HCT116 (cell line): Measurements from ENCODE around the gene JCHAIN. TPM values are rescaled to one million over a fixed set of nuclear protein-coding genes. Genes with fewer than 3 reads are reported as not detected.
"Not testable (repeated sequence)": the region's sequence is repeated elsewhere in the genome, so short reads cannot be mapped to it uniquely, and the experiment has no call there.

Experiments
- ATAC-seq: fragments of 200-7000 bp; cut with Tn5 transposase; 2 replicates; pipeline ENCODE4 v1.9.1; 2020; ENCODE audit warnings: mild to moderate bottlenecking, moderate library complexity
- BruUV-seq: library from RNA; stranded (reverse); fragments of 400-500 nt; replicated peaks from 2 replicates; lab custom pipeline; 2021; lab: Mats Ljungman, UMichigan
- CTCF ChIA-PET: fragments of 300-600 bp; sonication (Branson Sonifier 250); formaldehyde crosslinking; loops from one replicate; lab custom pipeline; 2021; ENCODE audit warnings: antibody characterized with exemption; lab: Charles Lee
- POLR2A ChIA-PET: fragments of 300-600, 350-600 bp; sonication (Branson Sonifier 250); formaldehyde crosslinking; loops from one replicate; lab custom pipeline; 2021; ENCODE audit warnings: antibody characterized with exemption; lab: Charles Lee
- RAD21 ChIA-PET, 2 experiments: fragments of 300-600 bp; sonication (Branson Sonifier 250); formaldehyde crosslinking; loops; one replicate each; lab custom pipeline; 2023; ENCODE audit warnings: low total read pairs in 2 of 2; ENCODE audit not compliant: uncharacterized antibody in 2 of 2, unreplicated experiment in 2 of 2, low non-redundant PET in 1 of 2; lab: Charles Lee
- DNase-seq: peaks from one replicate; pipeline ENCODE4 v3.0.0-alpha.2; 2010; ENCODE audit warnings: low read depth, low spot score
- H2AFZ ChIP-seq: fragments of 200-600 bp; shearing (Covaris generic), sonication (generic); 2 replicates; pipeline ENCODE4 v1.6.1; 2017; ENCODE audit warnings: low read depth, mixed run types, mixed read lengths, antibody characterized with exemption, low read length; ENCODE audit not compliant: poor library complexity, severe bottlenecking
- H3K27ac ChIP-seq: 2 replicates; pipeline ENCODE4 v1.5.1; 2012; ENCODE audit warnings: low read depth, low read length
- H3K27me3 ChIP-seq: fragments of 200-600 bp; sonication (generic); 2 replicates; pipeline ENCODE4 v1.6.1; 2016; ENCODE audit warnings: mixed run types, low read length, mixed read lengths; ENCODE audit not compliant: insufficient read depth
- H3K36me3 ChIP-seq, 2 experiments: fragments of 200-500 bp in 1 of 2; fragments of 200-600 bp in 1 of 2; sonication (Bioruptor generic) in 1 of 2; sonication (generic) in 1 of 2; 2 replicates each; pipeline versions ENCODE4 v1.5.1 to v1.6.1; 2014 to 2016; ENCODE audit warnings: low read length in 2 of 2, inconsistent platforms in 1 of 2, mixed read lengths in 1 of 2, mixed run types in 1 of 2; ENCODE audit not compliant: insufficient read depth in 2 of 2, control insufficient read depth in 1 of 2
- H3K4me1 ChIP-seq, 2 experiments: fragments of 200-600 bp in 1 of 2; sonication (generic) in 1 of 2; 2 replicates each; pipeline versions ENCODE4 v1.5.1 to v1.6.1; 2012 to 2017; ENCODE audit warnings: low read length in 2 of 2, inconsistent platforms in 1 of 2, mild to moderate bottlenecking in 1 of 2, mixed read lengths in 1 of 2, mixed run types in 1 of 2, moderate library complexity in 1 of 2; ENCODE audit not compliant: insufficient read depth in 2 of 2, control insufficient read depth in 1 of 2
- H3K4me2 ChIP-seq: fragments of 200-600 bp; sonication (generic); 2 replicates; pipeline ENCODE4 v1.6.1; 2017; ENCODE audit warnings: mixed run types, low read length, mixed read lengths
- H3K4me3 ChIP-seq, 2 experiments: fragments of 200-600 bp in 1 of 2; sonication (generic) in 1 of 2; replicated peaks in 1 of 2; 2 replicates each; pipeline ENCODE4 v1.5.1; 2011 to 2016; ENCODE audit warnings: low read length in 2 of 2, control low read depth in 1 of 2, low read depth in 1 of 2, mild to moderate bottlenecking in 1 of 2, mixed read lengths in 1 of 2, mixed run types in 1 of 2
- H3K79me2 ChIP-seq: fragments of 200-600 bp; sonication (generic); 2 replicates; pipeline ENCODE4 v1.6.1; 2017; ENCODE audit warnings: mild to moderate bottlenecking, mixed run types, low read length, moderate library complexity, mixed read lengths; ENCODE audit not compliant: insufficient read depth
- H3K9ac ChIP-seq: fragments of 200-600 bp; sonication (generic); 2 replicates; pipeline ENCODE4 v1.6.1; 2016; ENCODE audit warnings: low read length, mixed read lengths
- H3K9me2 ChIP-seq: fragments of 200-600 bp; sonication (generic), shearing (Covaris generic); 2 replicates; pipeline ENCODE4 v1.6.1; 2017; ENCODE audit warnings: mixed run types, mild to moderate bottlenecking, moderate library complexity; ENCODE audit not compliant: insufficient read depth
- H3K9me3 ChIP-seq, 2 experiments: fragments of 200-500 bp in 1 of 2; fragments of 200-600 bp in 1 of 2; sonication (Bioruptor generic) in 1 of 2; sonication (generic) in 1 of 2; 2 replicates each; pipeline ENCODE4 v1.6.1; 2014 to 2017; ENCODE audit warnings: low read length in 2 of 2, mixed read lengths in 2 of 2, inconsistent platforms in 1 of 2, low read depth in 1 of 2, mild to moderate bottlenecking in 1 of 2, mixed run types in 1 of 2, moderate library complexity in 1 of 2; ENCODE audit not compliant: control insufficient read depth in 1 of 2, insufficient read depth in 1 of 2
- H4K20me1 ChIP-seq: fragments of 200-600 bp; sonication (generic), shearing (Covaris generic); 2 replicates; pipeline ENCODE4 v1.6.1; 2017; ENCODE audit warnings: mixed run types, mild to moderate bottlenecking, moderate library complexity; ENCODE audit not compliant: insufficient read depth
- CEBPB ChIP-seq: IDR thresholded peaks from 2 replicates; pipeline ENCODE4 v1.6.1; 2012; ENCODE audit warnings: low read depth
- EZH2 ChIP-seq: fragments of 200-600 bp; sonication (generic); IDR thresholded peaks from 2 replicates; pipeline ENCODE4 v1.6.1; 2017; ENCODE audit warnings: antibody characterized with exemption, mixed run types
- EZH2phosphoT487 ChIP-seq: fragments of 200-600 bp; IDR thresholded peaks from 2 replicates; pipeline ENCODE4 v1.6.1; 2018; ENCODE audit warnings: antibody characterized with exemption, borderline replicate concordance
- POLR2A ChIP-seq: IDR thresholded peaks from 2 replicates; pipeline ENCODE4 v1.7.0; 2011; ENCODE audit warnings: borderline replicate concordance; ENCODE audit not compliant: insufficient read depth, insufficient read length; ENCODE audit errors: extremely low read depth
- POLR2AphosphoS5 ChIP-seq: IDR thresholded peaks from 2 replicates; pipeline ENCODE4 v1.6.1; 2011; ENCODE audit warnings: mild to moderate bottlenecking, low read depth, low read length, moderate library complexity
- SP1 ChIP-seq: IDR thresholded peaks from 2 replicates; pipeline ENCODE4 v1.6.1; 2012; ENCODE audit warnings: low read depth
- SRF ChIP-seq: IDR thresholded peaks from 2 replicates; pipeline ENCODE4 v1.6.1; 2012; ENCODE audit warnings: low read depth
- YY1 ChIP-seq: IDR thresholded peaks from 2 replicates; pipeline ENCODE4 v1.6.1; 2011; ENCODE audit warnings: low read length, low read depth, moderate library complexity, mild to moderate bottlenecking; ENCODE audit not compliant: insufficient replicate concordance; ENCODE audit errors: extremely low read depth
- ZFX ChIP-seq: fragments of 450-650 bp; IDR thresholded peaks from 2 replicates; pipeline ENCODE4 v1.6.1; 2017
- ZNF274 ChIP-seq: fragments of 200-500 bp; sonication (Bioruptor generic); IDR thresholded peaks from 2 replicates; pipeline ENCODE4 v1.6.1; 2014; ENCODE audit warnings: mild to moderate bottlenecking, low read depth, low read length, inconsistent platforms
- intact Hi-C: fragments of 100-400 bp; cut with micrococcal nuclease; formaldehyde crosslinking; loops from 2 replicates; pipeline ENCODE4 v1.10.0; 2022
- total RNA-seq: library from RNA; stranded (reverse); gene quantifications from one replicate; pipeline ENCODE4 v1.2.1, GENCODE V29; 2021; ENCODE audit not compliant: unreplicated experiment
- TF ChIP-seq, protein P1 (sequence below): IDR thresholded peaks from 2 replicates; pipeline ENCODE4 v1.6.1; 2012
- TF ChIP-seq, protein P2 (sequence below): IDR thresholded peaks from 2 replicates; pipeline ENCODE4 v1.6.1; 2012
- TF ChIP-seq, protein P3 (sequence below): IDR thresholded peaks from 2 replicates; pipeline ENCODE4 v1.6.1; 2011; ENCODE audit warnings: mild to moderate bottlenecking, low read length, moderate library complexity; ENCODE audit not compliant: insufficient replicate concordance; ENCODE audit errors: extremely low read depth

The JCHAIN gene
- total RNA-seq, 1 experiment from 2014 or later, result 0.79 TPM

DNA sequence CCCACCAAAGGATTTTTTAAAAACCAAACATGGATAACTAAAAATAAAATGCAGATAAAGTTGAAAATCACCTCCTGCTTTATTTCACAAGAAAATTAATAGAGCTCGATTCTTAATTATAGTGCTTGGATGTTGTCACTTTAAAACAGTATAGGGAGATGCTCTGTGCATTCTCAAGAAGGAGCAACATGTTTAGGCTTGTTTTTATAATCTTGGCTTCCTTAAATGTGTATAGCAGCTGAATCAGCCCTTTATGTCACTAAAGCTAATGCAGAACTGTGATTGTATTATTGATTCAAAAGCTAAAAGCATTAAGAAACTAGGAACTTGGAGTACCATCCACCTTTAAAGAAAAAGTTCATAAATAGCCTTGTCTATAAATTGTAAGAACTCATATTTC is 35.0 kb upstream of the JCHAIN start:
- TF ChIP-seq, protein P1, sequence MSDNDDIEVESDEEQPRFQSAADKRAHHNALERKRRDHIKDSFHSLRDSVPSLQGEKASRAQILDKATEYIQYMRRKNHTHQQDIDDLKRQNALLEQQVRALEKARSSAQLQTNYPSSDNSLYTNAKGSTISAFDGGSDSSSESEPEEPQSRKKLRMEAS, result no peak
- TF ChIP-seq POLR2AphosphoS5 (no peak), SP1 (no peak), YY1 (no peak), EZH2phosphoT487 (no peak), ZNF274 (no peak), POLR2A (no peak), SRF (no peak), ZFX (no peak), CEBPB (no peak)
- TF ChIP-seq, protein P2, sequence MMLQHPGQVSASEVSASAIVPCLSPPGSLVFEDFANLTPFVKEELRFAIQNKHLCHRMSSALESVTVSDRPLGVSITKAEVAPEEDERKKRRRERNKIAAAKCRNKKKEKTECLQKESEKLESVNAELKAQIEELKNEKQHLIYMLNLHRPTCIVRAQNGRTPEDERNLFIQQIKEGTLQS, result no peak
- ChIA-PET POLR2A (no interaction called here), CTCF (no interaction called here), RAD21 (no interaction called here)
- intact Hi-C loops, result no loop called here
- H3K9me3 ChIP-seq, result no peaks in the 10 kb centered on the region
- H3K27ac ChIP-seq, result no peak overlapping the region
- H3K9me2 ChIP-seq, result no peaks in the 10 kb centered on the region
- H3K79me2 ChIP-seq, result peaks cover 9% of the 10 kb centered on the region
- ATAC-seq, result no peak
- H3K4me2 ChIP-seq, result no peak overlapping the region
- H3K4me3 ChIP-seq, result no peak overlapping the region
- H3K4me1 ChIP-seq, result peaks cover 11 to 23% of the 10 kb centered on the region in 2 experiments
- no peaks in the 10 kb centered on the region for H3K36me3 ChIP-seq
- BruUV-seq, result no TSS peak
- no peak overlapping the region for H3K9ac ChIP-seq
- H2AFZ ChIP-seq, result no peak overlapping the region
- no peaks in the 10 kb centered on the region for H4K20me1 ChIP-seq
- H3K27me3 ChIP-seq, result no peaks in the 10 kb centered on the region
- no peak for DNase-seq

DNA sequence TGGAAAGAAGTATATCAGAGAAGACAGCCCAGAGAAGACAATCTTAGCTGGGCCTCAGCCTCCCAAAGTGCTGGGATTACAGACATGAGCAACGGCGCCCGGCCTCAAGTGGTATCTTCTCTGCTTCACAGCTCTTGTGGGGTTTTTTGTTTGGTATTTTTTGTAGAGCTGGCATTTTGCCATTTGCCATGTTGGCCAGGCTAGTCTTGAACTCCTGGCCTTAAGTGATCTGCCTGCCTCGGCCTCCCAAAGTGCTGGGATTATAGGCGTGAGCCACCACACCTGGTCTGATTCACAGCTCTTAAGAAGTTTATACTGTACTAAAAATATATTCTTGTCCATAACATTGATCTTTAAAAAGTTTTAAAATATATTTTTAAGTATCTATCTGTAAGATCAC is 34.4 kb upstream of the JCHAIN start:
- Histone ChIP-seq H3K4me3 (no peak overlapping the region), H3K36me3 (no peaks in the 10 kb centered on the region), H4K20me1 (no peaks in the 10 kb centered on the region), H2AFZ (no peak overlapping the region), H3K27me3 (no peaks in the 10 kb centered on the region), H3K4me2 (no peak overlapping the region), H3K79me2 (peaks cover 4% of the 10 kb centered on the region; the same call in 1 of the 2 replicates), H3K9me3 (no peaks in the 10 kb centered on the region)
- DNase-seq, result no peak
- TF ChIP-seq ZFX (no peak), EZH2 (no peak)
- TF ChIP-seq, protein P3, sequence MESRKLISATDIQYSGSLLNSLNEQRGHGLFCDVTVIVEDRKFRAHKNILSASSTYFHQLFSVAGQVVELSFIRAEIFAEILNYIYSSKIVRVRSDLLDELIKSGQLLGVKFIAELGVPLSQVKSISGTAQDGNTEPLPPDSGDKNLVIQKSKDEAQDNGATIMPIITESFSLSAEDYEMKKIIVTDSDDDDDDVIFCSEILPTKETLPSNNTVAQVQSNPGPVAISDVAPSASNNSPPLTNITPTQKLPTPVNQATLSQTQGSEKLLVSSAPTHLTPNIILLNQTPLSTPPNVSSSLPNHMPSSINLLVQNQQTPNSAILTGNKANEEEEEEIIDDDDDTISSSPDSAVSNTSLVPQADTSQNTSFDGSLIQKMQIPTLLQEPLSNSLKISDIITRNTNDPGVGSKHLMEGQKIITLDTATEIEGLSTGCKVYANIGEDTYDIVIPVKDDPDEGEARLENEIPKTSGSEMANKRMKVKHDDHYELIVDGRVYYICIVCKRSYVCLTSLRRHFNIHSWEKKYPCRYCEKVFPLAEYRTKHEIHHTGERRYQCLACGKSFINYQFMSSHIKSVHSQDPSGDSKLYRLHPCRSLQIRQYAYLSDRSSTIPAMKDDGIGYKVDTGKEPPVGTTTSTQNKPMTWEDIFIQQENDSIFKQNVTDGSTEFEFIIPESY, result no peak
- TF ChIP-seq, all 23 proteins: peak for 0
- H3K4me1 ChIP-seq, result peaks cover 11 to 17% of the 10 kb centered on the region in 2 experiments
- POLR2A ChIA-PET, result no interaction called here
- ATAC-seq, result no peak
- BruUV-seq, result no TSS peak
- H3K9me2 ChIP-seq, result no peaks in the 10 kb centered on the region
- RAD21 ChIA-PET, result no interaction called here
- no peak overlapping the region for H3K9ac ChIP-seq
- intact Hi-C loops, result no loop called here
- no peak overlapping the region for H3K27ac ChIP-seq
- CTCF ChIA-PET, result no interaction called here

DNA sequence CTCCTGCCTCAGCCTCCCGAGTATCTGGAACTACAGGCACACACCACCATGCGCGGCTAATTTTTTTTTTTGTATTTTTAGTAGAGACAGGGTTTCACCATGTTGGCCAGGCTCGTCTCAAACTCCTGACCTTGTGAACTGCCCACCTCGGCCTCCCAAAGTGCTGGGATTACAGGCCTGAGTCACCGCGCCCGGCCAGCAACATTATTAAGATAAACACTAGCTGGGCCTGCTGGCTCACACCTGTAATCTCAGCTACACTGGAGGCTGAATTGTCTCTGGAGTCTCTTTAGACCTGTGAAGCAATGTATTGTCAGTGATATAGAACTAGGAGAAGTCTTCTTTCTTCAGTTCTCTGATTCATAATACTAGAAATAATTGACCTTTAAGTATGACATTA is 32.1 kb upstream of the JCHAIN start:
- H3K27me3 ChIP-seq, intact Hi-C loops, H3K4me3 ChIP-seq, H3K9ac ChIP-seq, H2AFZ ChIP-seq, CTCF ChIA-PET, H3K9me3 ChIP-seq, H3K36me3 ChIP-seq, DNase-seq, H3K79me2 ChIP-seq, H3K4me2 ChIP-seq, ATAC-seq, H3K9me2 ChIP-seq, POLR2A ChIA-PET, BruUV-seq, RAD21 ChIA-PET, H3K27ac ChIP-seq, H4K20me1 ChIP-seq: not testable (repeated sequence)
- peaks cover 9 to 14% of the 10 kb centered on the region in 2 experiments for H3K4me1 ChIP-seq
